ENCODE data around the gene HES1.

GRCh38 chr3:194111336-194111735 is 24.6 kb upstream of the HES1 start:
- TF ChIP-seq, protein P1, sequence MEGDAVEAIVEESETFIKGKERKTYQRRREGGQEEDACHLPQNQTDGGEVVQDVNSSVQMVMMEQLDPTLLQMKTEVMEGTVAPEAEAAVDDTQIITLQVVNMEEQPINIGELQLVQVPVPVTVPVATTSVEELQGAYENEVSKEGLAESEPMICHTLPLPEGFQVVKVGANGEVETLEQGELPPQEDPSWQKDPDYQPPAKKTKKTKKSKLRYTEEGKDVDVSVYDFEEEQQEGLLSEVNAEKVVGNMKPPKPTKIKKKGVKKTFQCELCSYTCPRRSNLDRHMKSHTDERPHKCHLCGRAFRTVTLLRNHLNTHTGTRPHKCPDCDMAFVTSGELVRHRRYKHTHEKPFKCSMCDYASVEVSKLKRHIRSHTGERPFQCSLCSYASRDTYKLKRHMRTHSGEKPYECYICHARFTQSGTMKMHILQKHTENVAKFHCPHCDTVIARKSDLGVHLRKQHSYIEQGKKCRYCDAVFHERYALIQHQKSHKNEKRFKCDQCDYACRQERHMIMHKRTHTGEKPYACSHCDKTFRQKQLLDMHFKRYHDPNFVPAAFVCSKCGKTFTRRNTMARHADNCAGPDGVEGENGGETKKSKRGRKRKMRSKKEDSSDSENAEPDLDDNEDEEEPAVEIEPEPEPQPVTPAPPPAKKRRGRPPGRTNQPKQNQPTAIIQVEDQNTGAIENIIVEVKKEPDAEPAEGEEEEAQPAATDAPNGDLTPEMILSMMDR (IDR thresholded peaks at IDR 0.05): no peak
- TF ChIP-seq POLR2A (IDR thresholded peaks at IDR 0.05): no peak

Measured in right lobe of liver (tissue), 4 donors.